Mammary epithelial cell (primary cell): ENCODE measurements around the gene OCSTAMP.

Source experiments
- EZH2 ChIP-seq: IDR thresholded peaks from 2 replicates; pipeline ENCODE4 v1.6.1; 2012; ENCODE audit warnings: low read length, inconsistent platforms, borderline replicate concordance
- TF ChIP-seq, protein P1 (sequence below), 2 donors: IDR thresholded peaks in 1 of 2; conservative IDR thresholded peaks in 1 of 2; 2 replicates each; pipeline ENCODE4 v1.5.1; 2011 to 2012; ENCODE audit warnings: inconsistent platforms in 2 of 2, low read length in 2 of 2, mild to moderate bottlenecking in 2 of 2, control low read depth in 1 of 2, low read depth in 1 of 2; ENCODE audit not compliant: insufficient read depth in 1 of 2; ENCODE audit errors: extremely low read depth in 1 of 2

DNA sequence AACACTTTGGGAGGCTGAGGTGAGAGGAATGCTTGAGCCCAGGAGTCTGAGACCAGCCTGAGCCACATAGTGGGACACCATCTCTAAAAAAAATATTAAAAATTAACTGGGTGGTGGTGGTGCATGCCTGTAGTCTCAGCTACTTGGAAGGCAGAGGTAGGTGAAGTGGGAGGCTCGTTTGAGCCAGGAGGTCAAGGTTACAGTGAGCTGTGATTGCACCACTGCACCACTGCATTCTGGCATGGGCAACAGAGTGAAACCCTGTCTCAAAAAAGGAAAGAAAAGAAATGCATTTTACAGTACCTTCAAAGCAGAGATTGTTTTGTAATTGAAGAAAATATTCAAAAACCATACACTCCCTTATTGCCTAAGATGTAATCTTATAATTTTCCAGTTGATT lies 6.5 kb downstream of the OCSTAMP start:
- TF ChIP-seq, protein P1, sequence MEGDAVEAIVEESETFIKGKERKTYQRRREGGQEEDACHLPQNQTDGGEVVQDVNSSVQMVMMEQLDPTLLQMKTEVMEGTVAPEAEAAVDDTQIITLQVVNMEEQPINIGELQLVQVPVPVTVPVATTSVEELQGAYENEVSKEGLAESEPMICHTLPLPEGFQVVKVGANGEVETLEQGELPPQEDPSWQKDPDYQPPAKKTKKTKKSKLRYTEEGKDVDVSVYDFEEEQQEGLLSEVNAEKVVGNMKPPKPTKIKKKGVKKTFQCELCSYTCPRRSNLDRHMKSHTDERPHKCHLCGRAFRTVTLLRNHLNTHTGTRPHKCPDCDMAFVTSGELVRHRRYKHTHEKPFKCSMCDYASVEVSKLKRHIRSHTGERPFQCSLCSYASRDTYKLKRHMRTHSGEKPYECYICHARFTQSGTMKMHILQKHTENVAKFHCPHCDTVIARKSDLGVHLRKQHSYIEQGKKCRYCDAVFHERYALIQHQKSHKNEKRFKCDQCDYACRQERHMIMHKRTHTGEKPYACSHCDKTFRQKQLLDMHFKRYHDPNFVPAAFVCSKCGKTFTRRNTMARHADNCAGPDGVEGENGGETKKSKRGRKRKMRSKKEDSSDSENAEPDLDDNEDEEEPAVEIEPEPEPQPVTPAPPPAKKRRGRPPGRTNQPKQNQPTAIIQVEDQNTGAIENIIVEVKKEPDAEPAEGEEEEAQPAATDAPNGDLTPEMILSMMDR (conservative IDR thresholded peaks at IDR 0.05 in 1 of 2, IDR thresholded peaks at IDR 0.05 in 1 of 2; ENCODE audit: extremely low read depth in 1 of 2, insufficient read depth in 1 of 2, low read depth in 1 of 2, low read length in 2 of 2) = no peak
- no peak for TF ChIP-seq EZH2
